T-helper 2 cell treated with Interferon-gamma antibody and Interleukin-4, amounts not matched to agents 5 μg/mL and 100 μg/mL, for 36 hours (primary cell): ENCODE measurements around the gene CLECL1.
"Not testable (repeated sequence)": the region's sequence is repeated elsewhere in the genome, so short reads cannot be mapped to it uniquely, and the experiment has no call there.

Experiments
- DNase-seq: peaks from one replicate; pipeline ENCODE4 v3.0.0; 2021; ENCODE audit warnings: low spot score
- H3K27ac Mint-ChIP-seq: one replicate; pipeline ENCODE4 v1.8.0; 2021; ENCODE audit warnings: mild to moderate bottlenecking, mixed read lengths
- H3K27me3 Mint-ChIP-seq: one replicate; pipeline ENCODE4 v1.8.0; 2021; ENCODE audit warnings: low read depth, mixed read lengths
- H3K36me3 Mint-ChIP-seq: one replicate; pipeline ENCODE4 v1.8.0; 2021; ENCODE audit warnings: low read depth, mixed read lengths
- H3K4me1 Mint-ChIP-seq: one replicate; pipeline ENCODE4 v1.8.0; 2021; ENCODE audit warnings: low read depth, mixed read lengths
- H3K4me3 Mint-ChIP-seq: one replicate; pipeline ENCODE4 v1.8.0; 2022; ENCODE audit warnings: mild to moderate bottlenecking, moderate library complexity, mixed read lengths
- H3K9me3 Mint-ChIP-seq: one replicate; pipeline ENCODE4 v1.8.0; 2021; ENCODE audit warnings: mixed read lengths

The CLECL1 gene

GRCh38 chr12:9702255-9702654 is 30.6 kb downstream of the CLECL1 start:
- peaks cover 69% of the 10 kb centered on the region for H3K4me1 Mint-ChIP-seq
- H3K36me3 Mint-ChIP-seq: peaks cover 47% of the 10 kb centered on the region
- peaks cover 23% of the 10 kb centered on the region for H3K9me3 Mint-ChIP-seq
- H3K27ac Mint-ChIP-seq: peak overlapping the region; percentile 82
- H3K4me3 Mint-ChIP-seq: peak overlapping the region; percentile 60
- H3K27me3 Mint-ChIP-seq: no peaks in the 10 kb centered on the region
- no peak for DNase-seq

GRCh38 chr12:9701380-9702154 is 31.3 kb downstream of the CLECL1 start:
- Mint-ChIP-seq H3K36me3 (peaks cover 50% of the 10 kb centered on the region), H3K4me3 (peak overlapping the region; percentile 60), H3K27ac (peak overlapping the region; percentile 82), H3K9me3 (peaks cover 29% of the 10 kb centered on the region), H3K4me1 (peaks cover 68% of the 10 kb centered on the region), H3K27me3 (no peaks in the 10 kb centered on the region)
- no peak for DNase-seq

GRCh38 chr12:9700606-9700956 is 32.3 kb downstream of the CLECL1 start:
- Mint-ChIP-seq H3K36me3 (peaks cover 51% of the 10 kb centered on the region), H3K4me1 (peaks cover 64% of the 10 kb centered on the region), H3K27ac (peak overlapping the region; percentile 59), H3K27me3 (no peaks in the 10 kb centered on the region), H3K9me3 (peaks cover 33% of the 10 kb centered on the region), H3K4me3 (peak overlapping the region; percentile 30)
- no peak for DNase-seq

GRCh38 chr12:9699898-9700605 is 32.8 kb downstream of the CLECL1 start:
- H3K27ac Mint-ChIP-seq: no peak overlapping the region
- peaks cover 51% of the 10 kb centered on the region for H3K36me3 Mint-ChIP-seq
- no peak for DNase-seq
- H3K27me3 Mint-ChIP-seq: no peaks in the 10 kb centered on the region
- peaks cover 63% of the 10 kb centered on the region for H3K4me1 Mint-ChIP-seq
- peaks cover 33% of the 10 kb centered on the region for H3K9me3 Mint-ChIP-seq
- no peak overlapping the region for H3K4me3 Mint-ChIP-seq

GRCh38 chr12:9699269-9699897 is 33.5 kb downstream of the CLECL1 start:
- no peak overlapping the region for H3K4me3 Mint-ChIP-seq
- H3K27ac Mint-ChIP-seq: peak overlapping the region; percentile 64
- H3K36me3 Mint-ChIP-seq: peaks cover 56% of the 10 kb centered on the region
- H3K9me3 Mint-ChIP-seq: peaks cover 29% of the 10 kb centered on the region
- DNase-seq: no peak
- H3K27me3 Mint-ChIP-seq: no peaks in the 10 kb centered on the region
- H3K4me1 Mint-ChIP-seq: peaks cover 63% of the 10 kb centered on the region

GRCh38 chr12:9698681-9699080 is 34.2 kb downstream of the CLECL1 start:
- Mint-ChIP-seq H3K27me3 (no peaks in the 10 kb centered on the region), H3K4me1 (peaks cover 65% of the 10 kb centered on the region), H3K4me3 (no peak overlapping the region), H3K36me3 (peaks cover 63% of the 10 kb centered on the region), H3K9me3 (peaks cover 30% of the 10 kb centered on the region), H3K27ac (peak overlapping the region; percentile 22)
- DNase-seq: no peak

- H3K27ac Mint-ChIP-seq: peak overlapping the region; percentile 14
- peaks cover 34% of the 10 kb centered on the region for H3K9me3 Mint-ChIP-seq
- peaks cover 73% of the 10 kb centered on the region for H3K36me3 Mint-ChIP-seq
- H3K4me1 Mint-ChIP-seq: peaks cover 64% of the 10 kb centered on the region
- no peak overlapping the region for H3K4me3 Mint-ChIP-seq
- no peak for DNase-seq
- H3K27me3 Mint-ChIP-seq: no peaks in the 10 kb centered on the region
Measured at GRCh38 chr12:9697619-9698018, 35.3 kb downstream of the CLECL1 start.

- not testable (repeated sequence) for H3K27ac Mint-ChIP-seq, DNase-seq, H3K4me3 Mint-ChIP-seq, H3K27me3 Mint-ChIP-seq
- Mint-ChIP-seq H3K36me3 (peaks cover 85% of the 10 kb centered on the region), H3K4me1 (peaks cover 47% of the 10 kb centered on the region), H3K9me3 (peaks cover 39% of the 10 kb centered on the region)
Measured at GRCh38 chr12:9695661-9696060, 37.2 kb downstream of the CLECL1 start.

- not testable (repeated sequence) for DNase-seq, H3K27ac Mint-ChIP-seq, H3K27me3 Mint-ChIP-seq, H3K4me3 Mint-ChIP-seq
- Mint-ChIP-seq H3K9me3 (peaks cover 42% of the 10 kb centered on the region), H3K36me3 (peaks cover 86% of the 10 kb centered on the region), H3K4me1 (peaks cover 43% of the 10 kb centered on the region)
Measured at GRCh38 chr12:9695150-9695549, 37.7 kb downstream of the CLECL1 start.

- DNase-seq: no peak
- Mint-ChIP-seq H3K4me1 (peaks cover 43% of the 10 kb centered on the region), H3K4me3 (no peak overlapping the region), H3K27ac (no peak overlapping the region), H3K9me3 (peaks cover 50% of the 10 kb centered on the region), H3K36me3 (peaks cover 92% of the 10 kb centered on the region), H3K27me3 (no peaks in the 10 kb centered on the region)
Measured at GRCh38 chr12:9694241-9694640, 38.7 kb downstream of the CLECL1 start.

- H3K4me1 Mint-ChIP-seq: peaks cover 31% of the 10 kb centered on the region
- H3K4me3 Mint-ChIP-seq: no peak overlapping the region
- H3K9me3 Mint-ChIP-seq: peaks cover 58% of the 10 kb centered on the region
- peaks cover 94% of the 10 kb centered on the region for H3K36me3 Mint-ChIP-seq
- no peak for DNase-seq
- no peaks in the 10 kb centered on the region for H3K27me3 Mint-ChIP-seq
- peak overlapping the region; percentile 41 for H3K27ac Mint-ChIP-seq
Measured at GRCh38 chr12:9692909-9693308, 40.0 kb downstream of the CLECL1 start.

GRCh38 chr12:9687228-9687627 is 45.7 kb downstream of the CLECL1 start:
- H3K27me3 Mint-ChIP-seq: no peaks in the 10 kb centered on the region
- no peak overlapping the region for H3K4me3 Mint-ChIP-seq
- H3K27ac Mint-ChIP-seq: peak overlapping the region; percentile 31
- H3K9me3 Mint-ChIP-seq: peaks cover 57% of the 10 kb centered on the region
- peaks cover 92% of the 10 kb centered on the region for H3K36me3 Mint-ChIP-seq
- H3K4me1 Mint-ChIP-seq: peaks cover 45% of the 10 kb centered on the region
- no peak for DNase-seq

GRCh38 chr12:9685915-9686314 is 47.0 kb downstream of the CLECL1 start:
- H3K27ac Mint-ChIP-seq: peak overlapping the region; percentile 36
- no peaks in the 10 kb centered on the region for H3K27me3 Mint-ChIP-seq
- no peak for DNase-seq
- peaks cover 48% of the 10 kb centered on the region for H3K4me1 Mint-ChIP-seq
- H3K9me3 Mint-ChIP-seq: peaks cover 62% of the 10 kb centered on the region
- peaks cover 92% of the 10 kb centered on the region for H3K36me3 Mint-ChIP-seq
- peak overlapping the region; percentile 43 for H3K4me3 Mint-ChIP-seq

- Mint-ChIP-seq H3K9me3 (peaks cover 63% of the 10 kb centered on the region), H3K36me3 (peaks cover 92% of the 10 kb centered on the region), H3K4me3 (peak overlapping the region; percentile 63), H3K4me1 (peaks cover 48% of the 10 kb centered on the region)
- not testable (repeated sequence) for H3K27me3 Mint-ChIP-seq, DNase-seq, H3K27ac Mint-ChIP-seq
Measured at GRCh38 chr12:9685366-9685765, 47.5 kb downstream of the CLECL1 start.
